EH (cell line): ENCODE data around the gene DENND1A.
"Not testable (repeated sequence)": the region's sequence is repeated elsewhere in the genome, so short reads cannot be mapped to it uniquely, and the experiment has no call there.

Experiments used
- DNase-seq: peaks from one replicate; pipeline ENCODE4 v3.0.0-alpha.2; 2015; ENCODE audit warnings: low read depth

The DENND1A gene

GRCh38 chr9:123771690-123772089, 158.2 kb downstream of the DENND1A start:
- DNase-seq: no peak

GRCh38 chr9:123769719-123770118, 160.2 kb downstream of the DENND1A start:
- DNase-seq: no peak

- peak; percentile 93 for DNase-seq
Measured at GRCh38 chr9:123763910-123764588, 165.9 kb downstream of the DENND1A start.

- peak; percentile 54 for DNase-seq
Measured at GRCh38 chr9:123761905-123762605, 167.9 kb downstream of the DENND1A start.

GRCh38 chr9:123757960-123758359, 172.0 kb downstream of the DENND1A start:
- DNase-seq: no peak

- no peak for DNase-seq
Measured at GRCh38 chr9:123757547-123757946, 172.4 kb downstream of the DENND1A start.

- no peak for DNase-seq
Measured at GRCh38 chr9:123756484-123757106, 173.3 kb downstream of the DENND1A start.

- peak; percentile 7 for DNase-seq
Measured at GRCh38 chr9:123753669-123754258, 176.2 kb downstream of the DENND1A start.

GRCh38 chr9:123753016-123753415, 176.9 kb downstream of the DENND1A start:
- DNase-seq: peak; percentile 72

GRCh38 chr9:123749580-123750202, 180.2 kb downstream of the DENND1A start:
- DNase-seq: peak; percentile 13

GRCh38 chr9:123746765-123747164, 183.2 kb downstream of the DENND1A start:
- DNase-seq: no peak

- DNase-seq: no peak
Measured at GRCh38 chr9:123745933-123746332, 184.0 kb downstream of the DENND1A start.

- no peak for DNase-seq
Measured at GRCh38 chr9:123745451-123745850, 184.5 kb downstream of the DENND1A start.

- DNase-seq: no peak
Measured at GRCh38 chr9:123743737-123744136, 186.2 kb downstream of the DENND1A start.

GRCh38 chr9:123742009-123742767, 187.7 kb downstream of the DENND1A start:
- DNase-seq: peak; percentile 34

GRCh38 chr9:123741214-123741613, 188.7 kb downstream of the DENND1A start:
- DNase-seq: no peak

GRCh38 chr9:123739902-123740301, 190.0 kb downstream of the DENND1A start:
- no peak for DNase-seq

GRCh38 chr9:123739387-123739786, 190.5 kb downstream of the DENND1A start:
- DNase-seq: no peak

- DNase-seq: no peak
Measured at GRCh38 chr9:123738648-123739047, 191.3 kb downstream of the DENND1A start.

- peak; percentile 34 for DNase-seq
Measured at GRCh38 chr9:123735376-123735775, 194.6 kb downstream of the DENND1A start.

GRCh38 chr9:123728571-123728970, 201.4 kb downstream of the DENND1A start:
- not testable (repeated sequence) for DNase-seq

- peak; percentile 29 for DNase-seq
Measured at GRCh38 chr9:123727332-123727731, 202.6 kb downstream of the DENND1A start.
